Heart left ventricle (tissue), 13 donors: Measurements from ENCODE around the gene ABCB6.

Source experiments
- POLR2A ChIP-seq, 2 donors: fragments of 450-650 bp; IDR thresholded peaks; one replicate each; pipeline ENCODE4 v1.6.1; 2017; ENCODE audit warnings: antibody characterized with exemption in 2 of 2, mild to moderate bottlenecking in 2 of 2, moderate library complexity in 2 of 2
- TF ChIP-seq, protein P1 (sequence below), 12 donors: fragments of 200-600 bp; sonication (generic) in 4 of 12; IDR thresholded peaks; one replicate each; pipeline versions ENCODE4 v1.5.0 to v1.8.0; 2018 to 2022; ENCODE audit warnings: antibody characterized with exemption in 12 of 12, mild to moderate bottlenecking in 5 of 12
- donor health status: ischemic (EF 13 %, LVEDD 7.1; RV severe dilation, severe dysfunction).
- donor health status: DM: no; HTN: yes; CAD: no.
- donor health status: DM: no; HTN: no; CAD: no.
- donor health status: ischemic (EF 25% LVEDD 6.9; RV normal size, moderate dysfunction).
- donor health status: ischemic (EF 25% LVEDD 5.7; RV mildly dilated, moderate dysfunction).
- donor health status: ischemic (EF 35%, LVEDD 5.7; RV mildly dilated, moderate dysfunction).
- donor health status: nonischemic (EF 11% LVEDD 7.7; RV severe dilation, severe dysfunction).
- donor health status: DM: yes; HTN: yes; CAD: no.
- donor health status: PGD.
- donor health status: ischemic (EF 29% LVEDD 5.4; RV normal size, mild dysfunction).
- donor health status: nonischemic (EF 23%, LVEDD 6.1; RV moderate dilation, normal function).

GRCh38 chr2:219175486-219175885 is 43.3 kb downstream of the ABCB6 start:
- TF ChIP-seq, protein P1, sequence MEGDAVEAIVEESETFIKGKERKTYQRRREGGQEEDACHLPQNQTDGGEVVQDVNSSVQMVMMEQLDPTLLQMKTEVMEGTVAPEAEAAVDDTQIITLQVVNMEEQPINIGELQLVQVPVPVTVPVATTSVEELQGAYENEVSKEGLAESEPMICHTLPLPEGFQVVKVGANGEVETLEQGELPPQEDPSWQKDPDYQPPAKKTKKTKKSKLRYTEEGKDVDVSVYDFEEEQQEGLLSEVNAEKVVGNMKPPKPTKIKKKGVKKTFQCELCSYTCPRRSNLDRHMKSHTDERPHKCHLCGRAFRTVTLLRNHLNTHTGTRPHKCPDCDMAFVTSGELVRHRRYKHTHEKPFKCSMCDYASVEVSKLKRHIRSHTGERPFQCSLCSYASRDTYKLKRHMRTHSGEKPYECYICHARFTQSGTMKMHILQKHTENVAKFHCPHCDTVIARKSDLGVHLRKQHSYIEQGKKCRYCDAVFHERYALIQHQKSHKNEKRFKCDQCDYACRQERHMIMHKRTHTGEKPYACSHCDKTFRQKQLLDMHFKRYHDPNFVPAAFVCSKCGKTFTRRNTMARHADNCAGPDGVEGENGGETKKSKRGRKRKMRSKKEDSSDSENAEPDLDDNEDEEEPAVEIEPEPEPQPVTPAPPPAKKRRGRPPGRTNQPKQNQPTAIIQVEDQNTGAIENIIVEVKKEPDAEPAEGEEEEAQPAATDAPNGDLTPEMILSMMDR (IDR thresholded peaks at IDR 0.05): no peak
- no peak for TF ChIP-seq POLR2A (IDR thresholded peaks at IDR 0.05)
